Neuronal stem cell (in vitro differentiated cells): ENCODE results near the gene FAM20C.

Experiments
- DNase-seq: peaks from one replicate; pipeline ENCODE4 v3.0.0-alpha.2; 2013; ENCODE audit warnings: low spot score
- H2AFZ ChIP-seq: one replicate; pipeline ENCODE4 v1.6.1; 2013; ENCODE audit warnings: mild to moderate bottlenecking, low read length, inconsistent platforms
- H2AK5ac ChIP-seq: 2 replicates; pipeline ENCODE4 v1.6.1; 2013; ENCODE audit warnings: low read depth, mild to moderate bottlenecking, inconsistent platforms, low read length, moderate library complexity, mixed read lengths
- H2BK120ac ChIP-seq: 2 replicates; pipeline ENCODE4 v1.6.1; 2013; ENCODE audit warnings: low read depth, mild to moderate bottlenecking, inconsistent platforms, low read length, moderate library complexity, mixed read lengths
- H2BK12ac ChIP-seq: one replicate; pipeline ENCODE4 v1.6.1; 2013; ENCODE audit warnings: low read length, inconsistent platforms
- H2BK15ac ChIP-seq: 2 replicates; pipeline ENCODE4 v1.6.1; 2013; ENCODE audit warnings: mild to moderate bottlenecking, low read length, inconsistent platforms, mixed read lengths
- H2BK5ac ChIP-seq: one replicate; pipeline ENCODE4 v1.6.1; 2013; ENCODE audit warnings: inconsistent platforms, mild to moderate bottlenecking, low read length, moderate library complexity
- H3K14ac ChIP-seq: one replicate; pipeline ENCODE4 v1.6.1; 2013; ENCODE audit warnings: low read length, inconsistent platforms
- H3K18ac ChIP-seq: 2 replicates; pipeline ENCODE4 v1.6.1; 2013; ENCODE audit warnings: low read length, inconsistent platforms
- H3K23ac ChIP-seq: 2 replicates; pipeline ENCODE4 v1.6.1; 2013; ENCODE audit warnings: low read depth, mild to moderate bottlenecking, mixed read lengths, low read length, inconsistent platforms; ENCODE audit not compliant: poor library complexity
- H3K27ac ChIP-seq: replicated peaks from 3 replicates; pipeline ENCODE4 v1.5.1; 2013; ENCODE audit warnings: low read length, inconsistent platforms
- H3K27me3 ChIP-seq, 3 experiments: 2 replicates each; pipeline ENCODE4 v1.6.1; 2013; ENCODE audit warnings: low read length in 3 of 3, mild to moderate bottlenecking in 2 of 3, inconsistent platforms in 1 of 3, low read depth in 1 of 3, mixed read lengths in 1 of 3, moderate library complexity in 1 of 3; ENCODE audit not compliant: control insufficient read depth in 3 of 3, insufficient read depth in 3 of 3
- H3K36me3 ChIP-seq, 2 donors: replicated peaks in 1 of 2; 2 replicates each; pipeline ENCODE4 v1.6.1; 2013; ENCODE audit warnings: low read length in 2 of 2; ENCODE audit not compliant: control insufficient read depth in 2 of 2, insufficient read depth in 2 of 2
- H3K4ac ChIP-seq: 2 replicates; pipeline ENCODE4 v1.6.1; 2013; ENCODE audit warnings: inconsistent platforms, mild to moderate bottlenecking, low read length, moderate library complexity
- H3K4me1 ChIP-seq, 2 donors: 1 replicate in 1 of 2; 2 replicates in 1 of 2; pipeline ENCODE4 v1.6.1; 2013; ENCODE audit warnings: low read length in 2 of 2, low read depth in 1 of 2; ENCODE audit not compliant: control insufficient read depth in 2 of 2, insufficient read depth in 1 of 2
- H3K4me2 ChIP-seq: one replicate; pipeline ENCODE4 v1.6.1; 2013; ENCODE audit warnings: mild to moderate bottlenecking, low read length, inconsistent platforms; ENCODE audit not compliant: insufficient read depth, poor library complexity, severe bottlenecking
- H3K4me3 ChIP-seq, 2 donors: 2 replicates each; pipeline ENCODE4 v1.5.1; 2013; ENCODE audit warnings: low read length in 2 of 2, mild to moderate bottlenecking in 2 of 2, inconsistent platforms in 1 of 2, moderate library complexity in 1 of 2
- H3K79me1 ChIP-seq: one replicate; pipeline ENCODE4 v1.6.1; 2013; ENCODE audit warnings: low read depth, mild to moderate bottlenecking, inconsistent platforms, low read length, moderate library complexity
- H3K9ac ChIP-seq: one replicate; pipeline ENCODE4 v1.6.1; 2013; ENCODE audit warnings: mild to moderate bottlenecking, low read depth, low read length, inconsistent platforms; ENCODE audit not compliant: poor library complexity
- H3K9me3 ChIP-seq, 2 donors: replicated peaks in 1 of 2; 2 replicates each; pipeline versions ENCODE3 to v1.6.1; 2013; ENCODE audit warnings: low read length in 2 of 2, mild to moderate bottlenecking in 2 of 2, inconsistent platforms in 1 of 2, low read depth in 1 of 2, mixed read lengths in 1 of 2, moderate library complexity in 1 of 2; ENCODE audit not compliant: control insufficient read depth in 2 of 2, insufficient read depth in 1 of 2
- H4K8ac ChIP-seq: one replicate; pipeline ENCODE4 v1.6.1; 2013; ENCODE audit warnings: low read depth, mild to moderate bottlenecking, inconsistent platforms, low read length, moderate library complexity
- H4K91ac ChIP-seq: one replicate; pipeline ENCODE4 v1.6.1; 2013; ENCODE audit warnings: low read length, low read depth, mild to moderate bottlenecking, inconsistent platforms; ENCODE audit not compliant: poor library complexity
- WGBS, 2 donors: extraction: QIAGEN DNeasy Blood & Tissue Kit; methylation state at CpG; one replicate each; pipeline ENCODE4 v1.1.7; 2013; ENCODE audit warnings: missing lambda C conversion rate in 2 of 2, mixed read lengths in 1 of 2; ENCODE audit not compliant: insufficient read length in 2 of 2, insufficient replicate concordance in 1 of 2; ENCODE audit errors: extremely low coverage in 2 of 2; 5-methylcytosine and 5-hydroxymethylcytosine counted together

Gene FAM20C

GRCh38 chr7:163298-163695 lies 29.1 kb upstream of the FAM20C start:
- Histone ChIP-seq H4K91ac (no peak overlapping the region), H4K8ac (peak overlapping the region; percentile 54), H2AFZ (no peak overlapping the region), H3K14ac (peak overlapping the region; percentile 91), H3K4me1 (peaks cover 4 to 5% of the 10 kb centered on the region in 2 donors), H3K9ac (no peak overlapping the region), H3K23ac (peak overlapping the region; percentile 78), H3K18ac (peak overlapping the region; percentile 66), H2BK5ac (no peak overlapping the region), H2BK15ac (peak overlapping the region; percentile 45), H3K4me2 (no peak overlapping the region), H2BK12ac (peak overlapping the region; percentile 31), H3K79me1 (no peaks in the 10 kb centered on the region), H3K4me3 (no peak overlapping the region), H2BK120ac (no peak overlapping the region), H3K36me3 (no peaks in the 10 kb centered on the region), H3K27ac (no peak overlapping the region), H3K9me3 (no peaks in the 10 kb centered on the region), H3K4ac (peak overlapping the region; percentile 61), H3K27me3 (peaks cover 0 to 14% (median 0%) of the 10 kb centered on the region in 3 experiments), H2AK5ac (peak overlapping the region; percentile 77)
- no CpG with 5 or more reads among the region's 12 CpGs for WGBS, 2 donors
- DNase-seq: no peak

GRCh38 chr7:163971-164881 lies 28.1 kb upstream of the FAM20C start:
- Histone ChIP-seq H3K9ac (peak overlapping the region; percentile 55), H3K27ac (no peak overlapping the region), H2BK15ac (peak overlapping the region; percentile 49), H2AFZ (no peak overlapping the region), H3K4me1 (peaks cover 4 to 5% of the 10 kb centered on the region in 2 donors), H2BK5ac (no peak overlapping the region), H4K91ac (no peak overlapping the region), H3K4ac (no peak overlapping the region), H3K4me3 (no peak overlapping the region), H2BK120ac (peak overlapping the region; percentile 16), H2AK5ac (peak overlapping the region; percentile 7), H3K18ac (peak overlapping the region; percentile 87), H3K36me3 (no peaks in the 10 kb centered on the region), H3K4me2 (no peak overlapping the region), H2BK12ac (no peak overlapping the region), H3K23ac (peak overlapping the region; percentile 58), H4K8ac (no peak overlapping the region), H3K79me1 (no peaks in the 10 kb centered on the region), H3K27me3 (peaks cover 0 to 13% (median 0%) of the 10 kb centered on the region in 3 experiments), H3K9me3 (no peaks in the 10 kb centered on the region), H3K14ac (no peak overlapping the region)
- WGBS, 2 donors: no CpG with 5 or more reads among the region's 34 CpGs
- DNase-seq: no peak

GRCh38 chr7:164882-165660 lies 27.3 kb upstream of the FAM20C start:
- Histone ChIP-seq H2BK120ac (no peak overlapping the region), H3K18ac (no peak overlapping the region), H4K91ac (no peak overlapping the region), H3K79me1 (no peaks in the 10 kb centered on the region), H2AFZ (no peak overlapping the region), H3K4me3 (no peak overlapping the region), H3K4ac (no peak overlapping the region), H3K27ac (no peak overlapping the region), H3K9me3 (no peaks in the 10 kb centered on the region), H2BK12ac (no peak overlapping the region), H2AK5ac (peak overlapping the region; percentile 7), H4K8ac (no peak overlapping the region), H2BK5ac (no peak overlapping the region), H3K4me1 (peaks cover 4 to 5% of the 10 kb centered on the region in 2 donors), H3K23ac (peak overlapping the region; percentile 58), H3K9ac (no peak overlapping the region), H3K27me3 (peaks cover 0 to 13% (median 0%) of the 10 kb centered on the region in 3 experiments), H3K36me3 (no peaks in the 10 kb centered on the region), H2BK15ac (peak overlapping the region; percentile 49), H3K14ac (no peak overlapping the region), H3K4me2 (no peak overlapping the region)
- no peak for DNase-seq
- WGBS, 2 donors: no CpG with 5 or more reads among the region's 13 CpGs
